B cell (primary cell): Measurements from ENCODE around the gene SPHK2. TPM values are rescaled to one million over a fixed set of nuclear protein-coding genes. Genes with fewer than 3 reads are reported as not detected.
A peak's percentile ranks its signal among the peaks of the same experiment; 100 is the strongest.

Source experiments
- ATAC-seq: fragments of 200-7000 bp; cut with Tn5 transposase; one replicate; pipeline ENCODE4 v1.10.0; 2021; ENCODE audit warnings: low read depth, mild to moderate bottlenecking, moderate number of reproducible peaks, moderate library complexity
- CTCF ChIA-PET: fragments of 350-600 bp; sonication (Branson Sonifier 250); formaldehyde crosslinking; loops from one replicate; lab custom pipeline; 2021; ENCODE audit warnings: antibody characterized with exemption, inconsistent platforms; lab: Charles Lee
- POLR2A ChIA-PET: fragments of 350-600 bp; sonication (Branson Sonifier 250); formaldehyde crosslinking; loops from one replicate; lab custom pipeline; 2021; ENCODE audit warnings: antibody characterized with exemption; lab: Charles Lee
- DNase-seq: peaks from one replicate; pipeline ENCODE4 v3.0.0; 2013
- H2AFZ ChIP-seq: 2 replicates; pipeline ENCODE4 v1.6.1; 2012; ENCODE audit warnings: mild to moderate bottlenecking, low read depth, low read length; ENCODE audit not compliant: insufficient read depth, poor library complexity, severe bottlenecking
- H3K27ac ChIP-seq, 2 donors: 1 replicate in 1 of 2; 2 replicates in 1 of 2; pipeline ENCODE4 v1.5.1; 2012 to 2013; ENCODE audit warnings: low read length in 2 of 2, mild to moderate bottlenecking in 2 of 2, moderate library complexity in 1 of 2
- H3K27me3 ChIP-seq, 4 experiments: fragments of 200-600 bp in 1 of 4; sonication (generic) in 1 of 4; replicated peaks in 1 of 4; 1 replicate in 2 of 4; 2 replicates in 2 of 4; pipeline versions ENCODE4 v1.6.1 to v1.7.0; 2013 to 2016; ENCODE audit warnings: low read length in 3 of 4, mild to moderate bottlenecking in 2 of 4, mixed read lengths in 1 of 4, moderate library complexity in 1 of 4; ENCODE audit not compliant: insufficient read depth in 4 of 4, control insufficient read depth in 3 of 4; ENCODE audit errors: control extremely low read depth in 1 of 4
- H3K36me3 ChIP-seq, 2 experiments: replicated peaks in 1 of 2; 1 replicate in 1 of 2; 2 replicates in 1 of 2; pipeline versions ENCODE4 v1.6.1 to v1.7.1; 2013; ENCODE audit warnings: low read length in 1 of 2; ENCODE audit not compliant: insufficient read depth in 2 of 2, control insufficient read depth in 1 of 2; ENCODE audit errors: control extremely low read depth in 1 of 2, extremely low read depth in 1 of 2
- H3K4me1 ChIP-seq, 2 donors: fragments of 200-600 bp in 1 of 2; sonication (generic) in 1 of 2; 1 replicate in 1 of 2; 2 replicates in 1 of 2; pipeline versions ENCODE4 v1.5.1 to v1.6.1; 2013 to 2017; ENCODE audit warnings: low read length in 2 of 2; ENCODE audit not compliant: control insufficient read depth in 2 of 2, insufficient read depth in 2 of 2
- H3K4me2 ChIP-seq: replicated peaks from 2 replicates; pipeline ENCODE3; 2012; ENCODE audit warnings: mild to moderate bottlenecking, low read depth, low read length; ENCODE audit not compliant: poor library complexity, severe bottlenecking
- H3K4me3 ChIP-seq, 5 experiments: fragments of 200-600 bp in 1 of 5; sonication (generic) in 1 of 5; 1 replicate in 3 of 5; 2 replicates in 2 of 5; pipeline versions ENCODE4 v1.5.1 to v1.7.0; 2011 to 2016; ENCODE audit warnings: low read length in 4 of 5, mild to moderate bottlenecking in 4 of 5, low read depth in 2 of 5, control low read depth in 1 of 5, moderate library complexity in 1 of 5; ENCODE audit not compliant: insufficient read depth in 1 of 5; ENCODE audit errors: control extremely low read depth in 1 of 5, extremely low read depth in 1 of 5
- H3K79me2 ChIP-seq: fragments of 200-600 bp; sonication (generic); one replicate; pipeline ENCODE4 v1.6.0; 2016; ENCODE audit warnings: low read length; ENCODE audit not compliant: control insufficient read depth, insufficient read depth
- H3K9ac ChIP-seq: fragments of 200-600 bp; sonication (generic); 2 replicates; pipeline ENCODE4 v1.6.1; 2017; ENCODE audit warnings: mild to moderate bottlenecking, low read length, moderate library complexity
- H3K9me3 ChIP-seq, 3 donors: one replicate each; pipeline versions ENCODE4 v1.6.1 to v1.7.1; 2013; ENCODE audit warnings: low read length in 2 of 3; ENCODE audit not compliant: control insufficient read depth in 2 of 3, insufficient read depth in 1 of 3; ENCODE audit errors: control extremely low read depth in 1 of 3
- H4K20me1 ChIP-seq: 2 replicates; pipeline ENCODE4 v1.6.0; 2012; ENCODE audit warnings: mild to moderate bottlenecking, low read length; ENCODE audit not compliant: insufficient read depth, control insufficient read depth, poor library complexity, severe bottlenecking
- H3K27ac Mint-ChIP-seq: one replicate; pipeline ENCODE4 v1.8.0; 2021; ENCODE audit warnings: mixed read lengths
- H3K27me3 Mint-ChIP-seq: one replicate; pipeline ENCODE4 v1.8.0; 2021; ENCODE audit warnings: mixed read lengths
- H3K4me1 Mint-ChIP-seq: one replicate; pipeline ENCODE4 v1.8.0; 2021; ENCODE audit warnings: mixed read lengths
- H3K4me3 Mint-ChIP-seq: one replicate; pipeline ENCODE4 v1.8.0; 2021; ENCODE audit warnings: mixed read lengths
- H3K9me3 Mint-ChIP-seq: one replicate; pipeline ENCODE4 v1.8.0; 2022; ENCODE audit warnings: mixed read lengths; ENCODE audit not compliant: insufficient read depth
- CTCF ChIP-seq: fragments of 200-600 bp; IDR thresholded peaks from one replicate; pipeline ENCODE4 v1.8.0; 2022; ENCODE audit warnings: antibody characterized with exemption, mild to moderate bottlenecking
- EZH2 ChIP-seq: IDR thresholded peaks from 2 replicates; pipeline ENCODE4 v1.6.1; 2012; ENCODE audit warnings: borderline replicate concordance, low read depth, mild to moderate bottlenecking, moderate library complexity, low read length; ENCODE audit not compliant: insufficient read depth, poor library complexity, severe bottlenecking
- WGBS: methylation state at CpG from one replicate; pipeline ENCODE4 v1.1.5; 2013; ENCODE audit warnings: missing lambda C conversion rate; ENCODE audit not compliant: insufficient coverage; 5-methylcytosine and 5-hydroxymethylcytosine counted together
- intact Hi-C: fragments of 100-400 bp; cut with micrococcal nuclease; formaldehyde crosslinking; loops from one replicate; pipeline ENCODE4 v1.10.0; 2022
- polyA plus RNA-seq: library from polyadenylated mRNA; depleted of rRNA; stranded (reverse); fragments of >200 nt; gene quantifications from 2 replicates; pipeline ENCODE4 v1.2.3, GENCODE V29; 2012
- total RNA-seq, 2 donors: library from RNA; stranded (reverse); fragments of 120-200 nt in 1 of 2; gene quantifications; 1 replicate in 1 of 2; 2 replicates in 1 of 2; pipeline versions ENCODE4 v1.2.3 to v1.2.4, GENCODE V29; 2013 to 2022

The SPHK2 gene
- total and polyA plus RNA-seq, 2 donors (not counting 1 experiment from before 2014, with no cell fraction given), result 17.0 to 47.3 TPM

GRCh38 chr19:48588670-48589401, 30.5 kb upstream of the SPHK2 start:
- Histone ChIP-seq H3K79me2 (no peaks in the 10 kb centered on the region), H3K27me3 (peaks cover 0 to 7% (median 4%) of the 10 kb centered on the region in 4 experiments), H2AFZ (peak overlapping the region; percentile 67), H3K4me3 (peak overlapping the region in 4 of 5 experiments; percentile 14 to 56 (median 48)), H3K9ac (peak overlapping the region; percentile 46), H3K4me2 (peak overlapping the region; percentile 67), H3K9me3 (peaks cover 0 to 14% (median 0%) of the 10 kb centered on the region in 3 donors), H3K4me1 (peaks cover 4 to 15% of the 10 kb centered on the region in 2 donors), H3K27ac (no peak overlapping the region), H4K20me1 (no peaks in the 10 kb centered on the region), H3K36me3 (no peaks in the 10 kb centered on the region)
- H3K27ac Mint-ChIP-seq, result no peak overlapping the region
- peak; percentile 91 for ATAC-seq
- TF ChIP-seq CTCF (peak; percentile 94), EZH2 (no peak)
- H3K4me3 Mint-ChIP-seq, result peak overlapping the region; percentile 82
- POLR2A ChIA-PET, result interaction anchor here (0.6 to 0.7 kb wide), 2 partner anchors 75 to 185 kb away, joined by 3 to 4 read pairs; no protein-coding TSS in a partner anchor
- peaks cover 12% of the 10 kb centered on the region for H3K4me1 Mint-ChIP-seq
- CTCF ChIA-PET, result interaction anchor here (0.7 to 5.0 kb wide), 24 partner anchors 9 to 626 kb away, joined by 3 to 40 read pairs (median 4); partner anchors contain the start of genes FAM83E and SPACA4
- intact Hi-C loops, result loop anchor here (1.0 to 2.0 kb wide), 5 partner anchors 19 to 322 kb away; no protein-coding TSS in a partner anchor
- H3K27me3 Mint-ChIP-seq, result peaks cover 14% of the 10 kb centered on the region
- H3K9me3 Mint-ChIP-seq, result no peaks in the 10 kb centered on the region
- DNase-seq, result peak; percentile 89
- WGBS, result 5% methylated on average over 36 of the region's 36 CpGs

DNA sequence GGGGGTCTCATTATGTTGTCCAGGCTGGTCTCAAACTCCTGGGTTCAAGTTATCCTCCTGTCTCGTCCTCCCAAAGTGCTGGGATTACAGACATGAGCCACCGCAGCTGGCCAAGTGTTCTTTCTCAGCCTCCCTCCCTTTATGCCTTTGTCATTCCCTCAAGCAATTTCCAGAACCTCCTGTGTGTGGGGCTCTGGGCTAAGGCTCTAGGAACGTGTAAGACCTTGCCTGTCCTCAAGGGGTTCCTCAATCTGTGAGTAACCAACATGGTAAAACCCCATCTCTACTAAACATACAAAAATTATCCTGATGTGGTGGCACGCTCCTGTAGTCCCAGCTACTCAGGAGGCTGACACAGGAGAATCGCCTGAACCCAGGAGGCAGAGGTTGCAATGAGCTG, 28.3 kb upstream of the SPHK2 start:
- H3K27me3 ChIP-seq, result peaks cover 0 to 7% (median 4%) of the 10 kb centered on the region in 4 experiments
- H3K27me3 Mint-ChIP-seq, result peaks cover 8% of the 10 kb centered on the region
- no peak overlapping the region for H3K4me3 ChIP-seq
- WGBS, result 91% methylated on average over 5 of the region's 5 CpGs
- no peak overlapping the region for H3K27ac Mint-ChIP-seq
- H3K4me3 Mint-ChIP-seq, result no peak overlapping the region
- TF ChIP-seq EZH2 (no peak), CTCF (no peak)
- ATAC-seq, result no peak
- intact Hi-C loops, result no loop called here
- no peaks in the 10 kb centered on the region for H4K20me1 ChIP-seq
- DNase-seq, result no peak
- H3K9me3 ChIP-seq, result peaks cover 0 to 3% (median 0%) of the 10 kb centered on the region in 3 donors
- no peak overlapping the region for H3K9ac ChIP-seq
- no peaks in the 10 kb centered on the region for H3K9me3 Mint-ChIP-seq
- CTCF ChIA-PET, result interaction anchor here (1.3 to 2.1 kb wide), 2 partner anchors 33 to 85 kb away, joined by 4 read pairs; no protein-coding TSS in a partner anchor
- no peak overlapping the region for H3K27ac ChIP-seq
- POLR2A ChIA-PET, result no interaction called here
- H3K79me2 ChIP-seq, result no peaks in the 10 kb centered on the region
- peaks cover 8% of the 10 kb centered on the region for H3K4me1 Mint-ChIP-seq
- no peak overlapping the region for H2AFZ ChIP-seq
- H3K4me1 ChIP-seq, result peaks cover 4 to 11% of the 10 kb centered on the region in 2 donors
- no peak overlapping the region for H3K4me2 ChIP-seq
- no peaks in the 10 kb centered on the region for H3K36me3 ChIP-seq
